ENCODE measurements around the gene ANKRD27.
"Not testable (repeated sequence)": the region's sequence is repeated elsewhere in the genome, so short reads cannot be mapped to it uniquely, and the experiment has no call there.

ANKRD27 gene

DNA sequence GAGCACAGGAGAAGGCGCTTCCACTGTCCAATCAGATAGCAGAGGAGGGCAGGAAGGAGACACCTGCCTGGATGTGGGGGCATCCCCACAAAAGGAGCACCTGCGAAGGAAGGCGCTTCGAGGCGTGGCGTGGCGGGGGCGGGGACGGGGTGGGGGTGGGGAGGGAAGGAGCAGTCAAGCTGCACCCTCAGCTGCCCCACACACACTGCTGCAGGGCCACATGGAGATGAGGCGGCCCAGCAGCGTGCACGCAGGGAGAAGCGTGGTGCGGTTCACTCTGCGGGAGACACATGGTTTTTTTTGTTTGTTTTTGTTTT lies 21.4 kb downstream of the ANKRD27 start:
- TF ChIP-seq JUND (IDR thresholded peaks at IDR 0.05; ENCODE audit: low read depth): no peak
- in situ Hi-C loops (cut with HindIII; ENCODE audit: low pct_unique_long_range_greater_than_20kb, low sequenced_read_pairs): no loop called here
- DNase-seq (ENCODE audit: low read depth in 1 of 2, low spot score in 1 of 2): peak in 1 of 2 experiments; percentile 66

DNA sequence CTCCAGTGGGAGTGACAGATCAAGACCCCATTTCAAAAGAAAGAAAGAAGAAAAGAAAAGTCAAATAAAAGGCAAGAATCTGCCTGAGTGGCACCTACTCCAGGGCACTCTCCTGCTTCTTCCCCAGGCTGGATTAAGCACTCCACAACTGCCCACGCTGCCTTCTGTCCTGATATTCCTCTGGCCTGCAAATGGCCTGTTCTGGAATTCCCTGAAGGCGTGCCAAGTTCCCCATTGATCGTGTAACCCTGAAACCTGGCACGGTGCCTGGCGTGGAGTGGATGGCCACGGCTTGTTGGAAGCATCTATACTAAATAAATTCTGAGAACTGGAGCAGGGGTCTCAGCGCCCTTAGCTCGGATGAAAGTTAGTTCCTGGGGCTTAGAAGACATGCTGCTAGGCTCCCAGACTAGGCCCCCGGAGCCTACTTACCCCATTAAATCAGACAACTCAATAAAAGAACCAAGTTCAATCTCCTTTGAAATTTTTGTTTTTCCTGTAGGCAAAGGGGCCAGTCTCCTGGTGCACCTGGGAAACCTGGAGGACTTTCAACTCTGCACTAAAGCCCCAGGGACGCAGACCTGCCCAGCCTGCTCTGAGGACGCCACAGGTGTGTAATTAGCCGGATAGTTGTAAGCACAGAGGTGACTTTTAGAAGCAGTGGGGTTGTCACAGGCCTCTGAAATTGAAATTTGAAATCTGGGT lies 21.9 kb downstream of the ANKRD27 start:
- peak in 1 of 2 experiments; percentile 68 for DNase-seq (ENCODE audit: low read depth in 1 of 2, low spot score in 1 of 2)
- no peak for TF ChIP-seq JUND (IDR thresholded peaks at IDR 0.05; ENCODE audit: low read depth)
- in situ Hi-C loops (cut with HindIII; ENCODE audit: low pct_unique_long_range_greater_than_20kb, low sequenced_read_pairs): no loop called here

DNA sequence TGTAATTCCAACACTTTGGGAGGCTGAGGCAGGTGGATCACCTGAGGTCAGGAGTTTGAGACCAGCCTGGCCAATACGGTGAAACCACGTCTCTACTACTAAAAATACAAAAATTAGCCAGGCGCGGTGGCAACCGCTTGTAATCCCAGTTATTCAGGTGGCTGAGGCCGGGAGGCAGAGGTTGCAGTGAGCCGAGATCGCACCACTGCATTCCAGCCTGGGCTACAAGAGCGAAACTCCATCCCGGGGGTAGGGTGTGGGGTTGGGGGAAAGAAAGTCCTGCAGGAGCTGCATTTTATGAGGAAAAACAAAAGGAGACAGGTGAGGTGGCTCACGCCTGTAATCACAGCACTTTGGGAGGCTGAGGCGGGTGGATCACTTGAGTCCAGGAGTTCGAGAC lies 22.6 kb downstream of the ANKRD27 start:
- in situ Hi-C loops (cut with HindIII; ENCODE audit: low pct_unique_long_range_greater_than_20kb, low sequenced_read_pairs); DNase-seq (ENCODE audit: low read depth in 1 of 2, low spot score in 1 of 2): not testable (repeated sequence)

DNA sequence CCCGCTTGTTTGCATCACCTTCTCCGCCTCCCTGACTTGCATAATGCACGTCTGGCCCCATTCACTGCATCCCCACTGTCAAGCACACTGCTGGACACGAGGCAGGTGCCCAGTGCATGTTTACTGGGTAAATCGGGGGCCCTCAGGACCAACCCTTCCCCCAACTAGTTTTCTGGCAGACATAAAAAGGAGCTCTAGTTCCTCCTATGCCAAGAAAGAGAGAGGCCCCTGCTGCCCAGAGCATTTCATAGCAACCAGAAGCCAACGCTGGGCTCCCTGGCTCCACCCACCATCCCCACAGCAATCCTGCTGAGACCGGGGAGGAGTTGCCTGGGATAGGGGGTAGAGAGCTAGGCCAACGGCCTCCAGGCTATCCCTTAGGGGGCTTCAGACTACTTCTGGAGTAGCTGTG lies 23.2 kb downstream of the ANKRD27 start:
- DNase-seq (ENCODE audit: low read depth in 1 of 2, low spot score in 1 of 2): peak; percentile 29 to 57
- no peak for TF ChIP-seq JUND (IDR thresholded peaks at IDR 0.05; ENCODE audit: low read depth)
- in situ Hi-C loops (cut with HindIII; ENCODE audit: low pct_unique_long_range_greater_than_20kb, low sequenced_read_pairs): no loop called here

DNA sequence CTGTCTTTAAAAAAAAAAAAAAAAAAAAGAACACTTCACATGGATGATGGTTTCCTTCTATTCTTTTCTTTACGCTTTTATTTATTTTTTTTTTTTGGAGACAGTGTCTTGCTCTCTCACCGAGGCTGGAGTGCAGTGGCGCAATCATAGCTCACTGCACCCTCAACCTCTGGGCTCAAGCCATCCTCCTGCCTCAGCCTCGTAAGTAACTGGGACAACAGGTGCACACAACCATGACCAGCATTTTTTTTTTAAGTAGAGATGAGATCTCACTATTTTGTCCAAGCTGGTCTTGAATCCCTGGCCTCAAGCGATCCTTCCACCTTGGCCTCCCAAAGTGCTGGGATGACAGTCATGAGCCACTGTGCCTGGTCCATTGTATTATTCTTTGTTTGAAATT lies 24.3 kb downstream of the ANKRD27 start:
- DNase-seq (ENCODE audit: low read depth in 1 of 2, low spot score in 1 of 2): no peak
- in situ Hi-C loops (cut with HindIII; ENCODE audit: low pct_unique_long_range_greater_than_20kb, low sequenced_read_pairs): no loop called here
- TF ChIP-seq JUND (IDR thresholded peaks at IDR 0.05; ENCODE audit: low read depth): no peak

DNA sequence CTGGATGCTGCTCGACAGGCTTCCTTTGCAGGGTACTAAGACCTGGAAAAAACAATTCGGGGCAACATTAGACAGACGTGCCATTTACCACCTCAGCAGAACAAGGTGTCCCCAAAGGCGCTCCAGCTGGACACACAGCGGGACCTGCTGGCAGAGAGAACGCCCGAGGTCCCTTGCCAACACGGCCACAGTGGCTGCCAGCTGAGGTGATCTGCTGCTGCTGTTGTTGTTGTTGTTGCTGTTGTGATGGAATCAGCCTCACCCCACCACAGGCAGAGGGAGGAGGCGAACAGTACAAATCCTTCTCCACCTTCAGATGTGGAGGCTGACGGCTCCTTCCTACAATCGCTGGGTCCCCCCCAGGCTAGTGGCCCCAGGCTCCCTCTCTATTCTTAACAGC lies 25.2 kb downstream of the ANKRD27 start:
- no peak for TF ChIP-seq JUND (IDR thresholded peaks at IDR 0.05; ENCODE audit: low read depth)
- no peak for DNase-seq (ENCODE audit: low read depth in 1 of 2, low spot score in 1 of 2)
- in situ Hi-C loops (cut with HindIII; ENCODE audit: low pct_unique_long_range_greater_than_20kb, low sequenced_read_pairs): no loop called here

DNA sequence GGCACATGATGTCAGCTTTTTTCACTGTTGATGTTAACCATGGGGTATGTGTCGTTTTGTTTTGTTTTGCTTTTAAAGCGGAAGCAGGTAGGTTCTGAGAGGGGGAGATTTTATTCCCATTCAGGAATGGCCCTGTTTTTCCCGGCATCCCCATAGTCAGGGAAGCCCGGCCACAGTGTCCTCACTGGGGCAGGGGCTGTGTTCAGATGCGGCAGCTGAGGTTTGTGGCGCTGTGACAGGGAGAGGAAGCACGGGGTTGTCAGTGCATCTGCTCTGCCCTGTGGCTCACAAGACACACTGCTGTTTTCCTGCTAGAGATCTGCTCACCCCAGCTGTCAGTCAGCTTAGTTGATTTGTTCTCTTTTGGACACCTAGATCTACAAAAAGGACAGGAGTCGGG lies 27.6 kb downstream of the ANKRD27 start:
- no peak for TF ChIP-seq JUND (IDR thresholded peaks at IDR 0.05; ENCODE audit: low read depth)
- in situ Hi-C loops (cut with HindIII; ENCODE audit: low pct_unique_long_range_greater_than_20kb, low sequenced_read_pairs): no loop called here
- no peak for DNase-seq (ENCODE audit: low read depth in 1 of 2, low spot score in 1 of 2)

DNA sequence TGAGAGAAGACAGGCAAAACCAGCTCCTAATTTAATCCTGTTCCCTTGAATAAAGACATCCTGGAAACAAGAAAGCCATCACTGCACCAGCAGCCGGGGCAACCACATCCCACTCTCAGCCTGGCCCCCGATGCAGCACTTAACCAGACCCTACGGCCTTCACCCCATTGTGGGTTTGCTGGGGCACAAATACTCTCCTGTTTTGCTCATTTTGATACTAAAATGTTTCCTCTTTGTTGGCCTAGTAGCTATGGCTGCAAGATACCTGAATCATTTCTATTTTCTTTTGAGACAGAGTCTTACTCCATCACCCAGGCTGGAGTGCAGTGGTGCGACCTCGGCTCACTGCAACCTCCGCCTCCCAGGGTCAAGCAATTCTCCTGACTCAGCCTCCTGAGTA lies 28.4 kb downstream of the ANKRD27 start:
- no peak for TF ChIP-seq JUND (IDR thresholded peaks at IDR 0.05; ENCODE audit: low read depth)
- DNase-seq (ENCODE audit: low read depth in 1 of 2, low spot score in 1 of 2): no peak
- in situ Hi-C loops (cut with HindIII; ENCODE audit: low pct_unique_long_range_greater_than_20kb, low sequenced_read_pairs): no loop called here

DNA sequence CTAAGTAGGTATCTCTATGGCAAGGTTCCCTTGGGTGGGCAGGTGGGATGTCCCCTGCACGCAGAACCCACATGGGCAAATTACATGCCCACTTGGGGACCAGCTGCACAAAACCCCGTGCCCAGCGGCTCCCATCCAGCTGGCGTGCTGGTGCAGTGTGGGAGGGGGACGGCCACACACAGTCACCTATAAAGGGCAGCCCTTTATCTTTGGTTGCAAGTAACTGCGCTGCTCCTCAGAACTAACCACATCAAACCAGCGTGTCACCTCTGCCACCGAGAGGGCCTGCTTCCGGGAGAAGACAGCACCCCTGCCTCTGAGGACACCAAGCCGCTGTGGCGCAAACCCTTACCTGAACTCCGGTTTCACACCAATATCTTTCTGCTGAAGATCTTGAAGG lies 32.2 kb downstream of the ANKRD27 start:
- no peak for TF ChIP-seq JUND (IDR thresholded peaks at IDR 0.05; ENCODE audit: low read depth)
- in situ Hi-C loops (cut with HindIII; ENCODE audit: low pct_unique_long_range_greater_than_20kb, low sequenced_read_pairs): no loop called here
- DNase-seq (ENCODE audit: low read depth in 1 of 2, low spot score in 1 of 2): no peak

DNA sequence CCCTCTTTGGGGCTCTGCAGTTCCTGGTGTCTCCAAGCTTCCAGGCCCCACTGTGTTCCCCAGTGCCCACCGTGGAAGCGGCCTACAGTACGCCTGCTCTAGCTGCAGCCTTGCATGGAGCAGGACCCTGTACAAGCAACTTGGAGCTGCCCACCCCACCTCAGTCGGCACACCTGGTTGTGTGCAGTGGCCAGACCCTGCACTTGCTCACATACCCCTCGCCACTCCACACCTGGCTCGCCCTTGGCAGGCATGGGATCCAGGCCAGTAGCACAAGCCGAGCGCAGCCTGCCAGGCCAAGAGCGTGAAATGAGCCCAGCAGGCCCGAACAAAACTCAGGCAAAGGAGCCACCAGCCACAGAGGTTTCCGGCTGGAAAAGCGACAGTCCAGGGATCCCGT lies 36.4 kb downstream of the ANKRD27 start:
- in situ Hi-C loops (cut with HindIII; ENCODE audit: low pct_unique_long_range_greater_than_20kb, low sequenced_read_pairs): no loop called here
- TF ChIP-seq JUND (IDR thresholded peaks at IDR 0.05; ENCODE audit: low read depth): no peak
- no peak for DNase-seq (ENCODE audit: low read depth in 1 of 2, low spot score in 1 of 2)

DNA sequence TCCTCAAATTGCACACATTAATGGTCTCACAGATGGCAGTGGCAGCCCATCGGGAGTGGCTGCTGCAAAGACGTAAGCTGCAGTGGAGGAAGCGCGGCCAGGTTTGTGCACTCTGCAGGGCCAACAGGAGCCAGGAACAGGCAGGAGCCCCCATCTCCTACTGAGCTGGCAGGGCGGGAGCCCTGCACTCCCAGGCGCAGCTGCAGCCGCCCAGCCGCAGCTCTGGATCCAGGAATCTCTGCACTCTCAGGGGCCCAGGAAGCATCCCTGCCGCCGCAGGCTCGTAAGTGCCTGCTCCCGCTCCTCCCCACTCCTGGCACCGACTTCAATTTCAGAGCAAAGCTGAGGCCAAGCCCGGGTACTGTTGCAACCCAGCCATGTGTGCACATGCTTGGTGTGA lies 37.5 kb downstream of the ANKRD27 start:
- no peak for TF ChIP-seq JUND (IDR thresholded peaks at IDR 0.05; ENCODE audit: low read depth)
- DNase-seq (ENCODE audit: low read depth in 1 of 2, low spot score in 1 of 2): no peak
- in situ Hi-C loops (cut with HindIII; ENCODE audit: low pct_unique_long_range_greater_than_20kb, low sequenced_read_pairs): no loop called here

DNA sequence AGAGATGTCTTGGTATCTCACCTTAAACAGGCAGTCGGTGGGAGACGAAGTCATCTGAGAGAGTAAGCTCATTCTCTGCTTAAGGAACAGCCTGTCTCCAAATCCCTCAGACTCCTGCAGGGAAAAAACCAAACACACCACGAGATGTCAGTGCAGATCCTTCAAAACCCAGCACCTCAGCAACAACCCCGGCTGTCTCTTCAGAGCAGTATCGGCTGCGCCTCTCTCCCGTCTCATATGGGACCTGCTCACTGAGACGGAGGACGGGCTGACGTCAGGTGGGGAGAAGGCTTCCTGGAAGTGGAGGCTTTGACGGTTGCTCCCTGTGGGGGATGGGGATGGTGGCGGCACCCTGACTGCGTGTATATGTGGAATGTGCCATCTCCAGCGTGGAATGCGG lies 43.6 kb downstream of the ANKRD27 start:
- TF ChIP-seq JUND (IDR thresholded peaks at IDR 0.05; ENCODE audit: low read depth): no peak
- no peak for DNase-seq (ENCODE audit: low read depth in 1 of 2, low spot score in 1 of 2)
- in situ Hi-C loops (cut with HindIII; ENCODE audit: low pct_unique_long_range_greater_than_20kb, low sequenced_read_pairs): no loop called here

DNA sequence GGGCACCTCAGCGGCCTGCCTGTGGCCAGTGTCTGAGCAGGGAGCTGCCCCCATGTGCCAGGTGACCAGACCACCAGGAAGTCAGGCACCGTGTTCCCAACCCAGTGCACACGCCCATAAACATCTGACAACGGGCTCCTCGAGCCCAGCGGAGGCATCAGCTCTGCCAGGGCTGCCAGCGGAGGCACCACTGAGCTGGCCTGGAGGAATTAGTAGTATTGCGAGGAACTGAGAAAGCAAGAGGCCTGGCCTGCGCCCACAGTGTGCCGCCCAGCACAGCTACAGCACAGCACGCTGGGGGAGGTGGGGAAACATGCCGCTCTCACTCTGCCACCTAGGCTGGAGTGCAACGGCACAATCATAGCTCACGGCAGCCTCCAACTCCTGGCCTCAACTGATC lies 44.6 kb downstream of the ANKRD27 start:
- no peak for TF ChIP-seq JUND (IDR thresholded peaks at IDR 0.05; ENCODE audit: low read depth)
- in situ Hi-C loops (cut with HindIII; ENCODE audit: low pct_unique_long_range_greater_than_20kb, low sequenced_read_pairs): no loop called here
- no peak for DNase-seq (ENCODE audit: low read depth in 1 of 2, low spot score in 1 of 2)

DNA sequence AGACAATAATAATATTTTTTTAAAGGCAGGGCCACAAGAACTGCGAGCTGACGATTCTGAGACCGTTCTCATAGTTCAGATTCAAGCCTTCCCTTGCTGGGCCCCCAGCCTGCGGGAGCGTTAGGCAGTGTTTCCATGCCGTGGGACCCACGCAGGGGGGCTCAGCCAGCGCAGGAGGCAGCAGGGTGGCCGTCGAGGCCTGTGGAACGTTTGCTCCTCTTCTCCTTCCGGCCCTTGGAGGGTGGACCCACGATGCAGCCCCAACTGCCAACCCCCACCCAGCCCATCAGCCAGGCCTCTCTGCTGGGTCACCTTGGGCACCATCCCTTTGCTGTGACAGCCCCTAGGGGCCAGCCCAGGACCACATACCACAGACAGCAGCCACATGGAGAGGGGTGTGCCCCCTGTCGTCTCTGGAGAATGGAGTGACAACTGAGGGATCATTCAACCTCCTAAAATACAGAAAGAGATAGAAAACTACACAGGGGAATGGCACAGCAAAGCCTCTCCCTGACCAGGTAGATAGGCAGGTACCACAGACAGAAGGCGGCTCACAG lies 47.2 kb downstream of the ANKRD27 start:
- TF ChIP-seq JUND (IDR thresholded peaks at IDR 0.05; ENCODE audit: low read depth): no peak
- DNase-seq (ENCODE audit: low read depth in 1 of 2, low spot score in 1 of 2): no peak
- in situ Hi-C loops (cut with HindIII; ENCODE audit: low pct_unique_long_range_greater_than_20kb, low sequenced_read_pairs): no loop called here

All from T47D (cell line).